Epidermal melanocyte (primary cell): ENCODE results near the gene CEP85L.
"Not testable (repeated sequence)": the region's sequence is repeated elsewhere in the genome, so short reads cannot be mapped to it uniquely, and the experiment has no call there.

ENCODE experiments used
- DNase-seq: peaks from one replicate; pipeline ENCODE4 v3.0.0; 2011; ENCODE audit warnings: low spot score; ENCODE audit not compliant: insufficient read length

Gene CEP85L

GRCh38 chr6:118434147-118434546, 217.2 kb downstream of the CEP85L start:
- DNase-seq: not testable (repeated sequence)

DNA sequence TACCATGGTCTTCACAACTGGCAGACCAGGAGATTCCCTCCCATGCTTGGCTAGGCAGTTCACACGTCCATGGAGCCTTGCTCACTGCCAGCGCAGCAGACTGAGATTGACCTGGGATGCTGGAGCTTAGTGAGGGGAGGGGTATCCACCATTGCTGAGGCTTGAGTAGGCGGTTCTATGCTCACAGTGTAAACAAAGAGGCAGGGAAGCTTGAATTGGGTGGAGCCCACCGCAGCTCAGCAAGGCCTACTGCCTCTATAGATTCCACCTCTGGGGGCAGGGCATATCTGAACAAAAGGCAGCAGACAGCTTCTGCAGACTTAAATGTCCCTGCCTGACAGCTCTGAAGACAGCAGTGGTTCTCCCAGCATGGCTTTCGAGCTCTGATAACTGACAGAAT, 230.1 kb downstream of the CEP85L start:
- DNase-seq: not testable (repeated sequence)

- DNase-seq: no peak
Measured at GRCh38 chr6:118419448-118420394, 231.7 kb downstream of the CEP85L start.
